Neuronal stem cell (in vitro differentiated cells): ENCODE data around the gene PNMA8C.
A peak's percentile ranks its signal among the peaks of the same experiment; 100 is the strongest.
"Not testable (repeated sequence)": the region's sequence is repeated elsewhere in the genome, so short reads cannot be mapped to it uniquely, and the experiment has no call there.

Source experiments
- DNase-seq: peaks from one replicate; pipeline ENCODE4 v3.0.0-alpha.2; 2013; ENCODE audit warnings: low spot score
- H2AFZ ChIP-seq: one replicate; pipeline ENCODE4 v1.6.1; 2013; ENCODE audit warnings: mild to moderate bottlenecking, low read length, inconsistent platforms
- H2AK5ac ChIP-seq: 2 replicates; pipeline ENCODE4 v1.6.1; 2013; ENCODE audit warnings: low read depth, mild to moderate bottlenecking, inconsistent platforms, low read length, moderate library complexity, mixed read lengths
- H2BK120ac ChIP-seq: 2 replicates; pipeline ENCODE4 v1.6.1; 2013; ENCODE audit warnings: low read depth, mild to moderate bottlenecking, inconsistent platforms, low read length, moderate library complexity, mixed read lengths
- H2BK12ac ChIP-seq: one replicate; pipeline ENCODE4 v1.6.1; 2013; ENCODE audit warnings: low read length, inconsistent platforms
- H2BK15ac ChIP-seq: 2 replicates; pipeline ENCODE4 v1.6.1; 2013; ENCODE audit warnings: mild to moderate bottlenecking, low read length, inconsistent platforms, mixed read lengths
- H2BK5ac ChIP-seq: one replicate; pipeline ENCODE4 v1.6.1; 2013; ENCODE audit warnings: inconsistent platforms, mild to moderate bottlenecking, low read length, moderate library complexity
- H3K14ac ChIP-seq: one replicate; pipeline ENCODE4 v1.6.1; 2013; ENCODE audit warnings: low read length, inconsistent platforms
- H3K18ac ChIP-seq: 2 replicates; pipeline ENCODE4 v1.6.1; 2013; ENCODE audit warnings: low read length, inconsistent platforms
- H3K23ac ChIP-seq: 2 replicates; pipeline ENCODE4 v1.6.1; 2013; ENCODE audit warnings: low read depth, mild to moderate bottlenecking, mixed read lengths, low read length, inconsistent platforms; ENCODE audit not compliant: poor library complexity
- H3K27ac ChIP-seq: replicated peaks from 3 replicates; pipeline ENCODE4 v1.5.1; 2013; ENCODE audit warnings: low read length, inconsistent platforms
- H3K27me3 ChIP-seq, 3 experiments: 2 replicates each; pipeline ENCODE4 v1.6.1; 2013; ENCODE audit warnings: low read length in 3 of 3, mild to moderate bottlenecking in 2 of 3, inconsistent platforms in 1 of 3, low read depth in 1 of 3, mixed read lengths in 1 of 3, moderate library complexity in 1 of 3; ENCODE audit not compliant: control insufficient read depth in 3 of 3, insufficient read depth in 3 of 3
- H3K36me3 ChIP-seq, 2 donors: replicated peaks in 1 of 2; 2 replicates each; pipeline ENCODE4 v1.6.1; 2013; ENCODE audit warnings: low read length in 2 of 2; ENCODE audit not compliant: control insufficient read depth in 2 of 2, insufficient read depth in 2 of 2
- H3K4ac ChIP-seq: 2 replicates; pipeline ENCODE4 v1.6.1; 2013; ENCODE audit warnings: inconsistent platforms, mild to moderate bottlenecking, low read length, moderate library complexity
- H3K4me1 ChIP-seq, 2 donors: 1 replicate in 1 of 2; 2 replicates in 1 of 2; pipeline ENCODE4 v1.6.1; 2013; ENCODE audit warnings: low read length in 2 of 2, low read depth in 1 of 2; ENCODE audit not compliant: control insufficient read depth in 2 of 2, insufficient read depth in 1 of 2
- H3K4me2 ChIP-seq: one replicate; pipeline ENCODE4 v1.6.1; 2013; ENCODE audit warnings: mild to moderate bottlenecking, low read length, inconsistent platforms; ENCODE audit not compliant: insufficient read depth, poor library complexity, severe bottlenecking
- H3K4me3 ChIP-seq, 2 donors: 2 replicates each; pipeline ENCODE4 v1.5.1; 2013; ENCODE audit warnings: low read length in 2 of 2, mild to moderate bottlenecking in 2 of 2, inconsistent platforms in 1 of 2, moderate library complexity in 1 of 2
- H3K79me1 ChIP-seq: one replicate; pipeline ENCODE4 v1.6.1; 2013; ENCODE audit warnings: low read depth, mild to moderate bottlenecking, inconsistent platforms, low read length, moderate library complexity
- H3K9ac ChIP-seq: one replicate; pipeline ENCODE4 v1.6.1; 2013; ENCODE audit warnings: mild to moderate bottlenecking, low read depth, low read length, inconsistent platforms; ENCODE audit not compliant: poor library complexity
- H3K9me3 ChIP-seq, 2 donors: replicated peaks in 1 of 2; 2 replicates each; pipeline versions ENCODE3 to v1.6.1; 2013; ENCODE audit warnings: low read length in 2 of 2, mild to moderate bottlenecking in 2 of 2, inconsistent platforms in 1 of 2, low read depth in 1 of 2, mixed read lengths in 1 of 2, moderate library complexity in 1 of 2; ENCODE audit not compliant: control insufficient read depth in 2 of 2, insufficient read depth in 1 of 2
- H4K8ac ChIP-seq: one replicate; pipeline ENCODE4 v1.6.1; 2013; ENCODE audit warnings: low read depth, mild to moderate bottlenecking, inconsistent platforms, low read length, moderate library complexity
- H4K91ac ChIP-seq: one replicate; pipeline ENCODE4 v1.6.1; 2013; ENCODE audit warnings: low read length, low read depth, mild to moderate bottlenecking, inconsistent platforms; ENCODE audit not compliant: poor library complexity
- WGBS, 2 donors: extraction: QIAGEN DNeasy Blood & Tissue Kit; methylation state at CpG; one replicate each; pipeline ENCODE4 v1.1.7; 2013; ENCODE audit warnings: missing lambda C conversion rate in 2 of 2, mixed read lengths in 1 of 2; ENCODE audit not compliant: insufficient read length in 2 of 2, insufficient replicate concordance in 1 of 2; ENCODE audit errors: extremely low coverage in 2 of 2; 5-methylcytosine and 5-hydroxymethylcytosine counted together

The PNMA8C gene

DNA sequence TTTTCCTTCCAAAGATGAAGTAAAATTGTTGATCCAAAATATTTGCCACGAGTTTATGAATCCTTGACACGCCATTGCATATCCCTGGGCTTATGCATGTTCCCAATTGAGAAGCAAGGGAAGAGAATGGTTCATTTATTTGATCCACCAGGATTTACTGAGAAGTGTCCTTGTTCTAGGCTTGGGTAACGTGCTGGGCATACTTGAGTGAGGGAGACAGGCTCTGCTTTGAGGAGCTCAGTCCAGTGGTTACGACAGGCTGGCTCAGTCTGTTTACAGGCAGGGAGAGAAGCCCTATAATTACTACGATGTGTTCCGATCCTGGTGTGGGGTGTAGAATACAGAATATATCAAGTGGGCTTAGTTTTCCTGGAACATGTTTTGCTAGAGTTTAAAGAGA lies 6.3 kb upstream of the PNMA8C start:
- H3K36me3 ChIP-seq = no peaks in the 10 kb centered on the region
- no peak overlapping the region for H2BK5ac ChIP-seq
- H3K27ac ChIP-seq = no peak overlapping the region
- H4K8ac ChIP-seq = no peak overlapping the region
- no peak overlapping the region for H3K9ac ChIP-seq
- DNase-seq = no peak
- H3K23ac ChIP-seq = no peak overlapping the region
- peaks cover 0 to under 1% of the 10 kb centered on the region in 2 donors for H3K4me1 ChIP-seq
- H2BK15ac ChIP-seq = no peak overlapping the region
- WGBS, 2 donors = no CpG with 5 or more reads among the region's 6 CpGs
- no peak overlapping the region for H3K4ac ChIP-seq
- no peak overlapping the region for H3K14ac ChIP-seq
- no peaks in the 10 kb centered on the region for H3K27me3 ChIP-seq
- no peaks in the 10 kb centered on the region for H3K79me1 ChIP-seq
- no peak overlapping the region for H4K91ac ChIP-seq
- H3K4me3 ChIP-seq = no peak overlapping the region
- H2BK12ac ChIP-seq = no peak overlapping the region
- H2BK120ac ChIP-seq = no peak overlapping the region
- no peak overlapping the region for H2AFZ ChIP-seq
- H2AK5ac ChIP-seq = no peak overlapping the region
- no peak overlapping the region for H3K18ac ChIP-seq
- no peak overlapping the region for H3K4me2 ChIP-seq
- H3K9me3 ChIP-seq = no peaks in the 10 kb centered on the region

GRCh38 chr19:46433470-46433869 lies 4.7 kb upstream of the PNMA8C start:
- not testable (repeated sequence) for H2BK120ac ChIP-seq, H3K9ac ChIP-seq, H3K18ac ChIP-seq, H3K36me3 ChIP-seq, H3K14ac ChIP-seq, H3K27me3 ChIP-seq, H3K4me1 ChIP-seq, H2BK5ac ChIP-seq, H2AFZ ChIP-seq, H2BK12ac ChIP-seq, DNase-seq, H3K79me1 ChIP-seq, H3K27ac ChIP-seq, H2BK15ac ChIP-seq, H3K4ac ChIP-seq, H3K4me3 ChIP-seq, H4K8ac ChIP-seq, H2AK5ac ChIP-seq, H3K9me3 ChIP-seq, H4K91ac ChIP-seq, H3K23ac ChIP-seq, H3K4me2 ChIP-seq
- WGBS, 2 donors = no CpG with 5 or more reads among the region's 7 CpGs

DNA sequence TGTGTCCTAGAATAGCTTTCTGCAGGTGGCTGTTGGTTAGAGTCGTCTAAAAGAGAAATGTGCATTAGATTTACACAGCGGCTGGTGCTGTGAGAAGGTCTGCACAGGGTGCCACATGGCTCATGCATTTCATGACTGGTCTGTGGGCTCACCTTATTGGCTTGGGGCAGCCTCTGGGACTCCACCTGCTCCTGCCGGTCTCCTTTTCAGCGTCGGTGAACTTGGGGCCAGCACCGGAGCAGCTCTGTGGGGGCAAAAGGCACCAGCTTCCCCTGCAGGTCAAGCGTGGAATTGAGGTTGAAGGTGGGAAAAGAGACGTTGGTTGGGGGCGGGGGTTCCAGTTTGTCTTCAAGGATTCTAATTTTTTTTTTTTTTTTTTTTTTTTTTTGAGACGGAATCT lies 3.1 kb upstream of the PNMA8C start:
- Histone ChIP-seq H2AFZ (no peak overlapping the region), H2BK120ac (no peak overlapping the region), H3K36me3 (no peaks in the 10 kb centered on the region), H3K9me3 (no peaks in the 10 kb centered on the region), H3K4me1 (peaks cover 8 to 20% of the 10 kb centered on the region in 2 donors), H4K8ac (peak overlapping the region; percentile 43), H3K23ac (no peak overlapping the region), H2BK15ac (no peak overlapping the region), H2BK5ac (no peak overlapping the region), H3K27ac (no peak overlapping the region), H3K9ac (no peak overlapping the region), H2BK12ac (no peak overlapping the region), H3K18ac (peak overlapping the region; percentile 17), H3K27me3 (peaks cover 0 to 12% (median 0%) of the 10 kb centered on the region in 3 experiments), H2AK5ac (peak overlapping the region; percentile 11), H3K79me1 (no peaks in the 10 kb centered on the region), H4K91ac (no peak overlapping the region), H3K14ac (no peak overlapping the region), H3K4me2 (no peak overlapping the region), H3K4ac (no peak overlapping the region), H3K4me3 (no peak overlapping the region)
- no CpG with 5 or more reads among the region's 10 CpGs for WGBS, 2 donors
- no peak for DNase-seq

DNA sequence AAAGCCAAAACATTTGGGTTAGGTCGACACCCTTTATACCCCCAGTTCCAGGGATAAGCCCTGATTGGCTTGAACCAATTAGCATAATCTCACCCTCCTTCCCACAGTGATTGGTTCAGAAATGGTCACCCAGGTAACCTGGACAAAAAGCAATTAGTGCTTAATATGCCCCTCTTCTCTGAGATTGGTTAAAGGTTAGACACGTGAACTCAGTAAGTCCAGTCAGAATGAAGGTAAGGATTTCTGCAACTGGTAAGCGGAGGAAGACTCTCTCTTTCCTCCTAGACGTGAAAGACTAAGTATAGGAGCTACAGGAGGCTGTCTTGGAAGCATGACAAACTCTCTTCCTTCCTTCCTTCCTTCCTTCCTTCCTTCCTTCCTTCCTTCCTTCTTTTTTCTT lies 1.3 kb upstream of the PNMA8C start:
- peaks cover 9 to 29% of the 10 kb centered on the region in 2 donors for H3K4me1 ChIP-seq
- DNase-seq = no peak
- no peaks in the 10 kb centered on the region for H3K36me3 ChIP-seq
- H3K9me3 ChIP-seq = no peaks in the 10 kb centered on the region
- H3K4ac ChIP-seq = no peak overlapping the region
- H2AFZ ChIP-seq = no peak overlapping the region
- H3K79me1 ChIP-seq = no peaks in the 10 kb centered on the region
- H2AK5ac ChIP-seq = no peak overlapping the region
- H3K27ac ChIP-seq = no peak overlapping the region
- no peak overlapping the region for H3K14ac ChIP-seq
- no peak overlapping the region for H4K8ac ChIP-seq
- no peak overlapping the region for H4K91ac ChIP-seq
- H2BK120ac ChIP-seq = no peak overlapping the region
- no peak overlapping the region for H3K4me3 ChIP-seq
- H3K23ac ChIP-seq = no peak overlapping the region
- H3K27me3 ChIP-seq = peaks cover 0 to 12% (median 0%) of the 10 kb centered on the region in 3 experiments
- H3K9ac ChIP-seq = no peak overlapping the region
- no peak overlapping the region for H2BK15ac ChIP-seq
- WGBS, 2 donors = no CpG with 5 or more reads among the region's 4 CpGs
- H3K4me2 ChIP-seq = no peak overlapping the region
- no peak overlapping the region for H3K18ac ChIP-seq
- no peak overlapping the region for H2BK12ac ChIP-seq
- H2BK5ac ChIP-seq = no peak overlapping the region
